ENCODE data around the gene DUSP10.

- TF ChIP-seq EP300 (IDR thresholded peaks at IDR 0.05) (no peak), POLR2AphosphoS5 (IDR thresholded peaks at IDR 0.05) (no peak)
These were observed 46.6 kb upstream of the DUSP10 start for GRCh38 chr1:221788466-221788865.

Data from stomach (tissue), 4 donors.